Measurements from ENCODE around the gene CALD1.

The CALD1 gene

DNA sequence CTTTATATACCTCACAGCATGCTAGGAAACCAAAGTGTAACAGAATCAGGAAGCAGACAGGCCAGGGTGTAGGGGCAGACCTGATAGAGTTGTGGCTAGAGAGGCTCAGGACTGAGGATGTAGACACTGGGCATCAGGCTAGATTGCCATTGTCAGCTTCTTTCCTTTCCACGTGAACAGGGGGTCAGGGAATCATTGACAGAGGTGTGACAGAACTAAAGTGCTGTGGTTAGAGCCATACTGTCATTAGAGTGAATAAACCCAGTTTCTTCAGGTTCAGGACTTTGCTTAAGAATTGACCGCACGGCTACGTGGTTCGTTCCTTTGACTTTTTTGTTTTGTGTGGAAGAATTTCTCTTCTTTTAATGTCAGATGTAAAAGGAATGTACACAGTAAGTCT is 90.7 kb downstream of the CALD1 start:
- no peak for ATAC-seq
- TF ChIP-seq GLIS3 (CRISPR knock-in tag; IDR thresholded peaks at IDR 0.05) (no peak), ZC3H10 (CRISPR knock-in tag; IDR thresholded peaks at IDR 0.05) (no peak), BACH2 (CRISPR knock-in tag; IDR thresholded peaks at IDR 0.05; ENCODE audit: borderline replicate concordance) (no peak), TOX (CRISPR knock-in tag; IDR thresholded peaks at IDR 0.05; ENCODE audit: borderline replicate concordance) (no peak), ZNF70 (CRISPR knock-in tag; IDR thresholded peaks at IDR 0.05) (no peak)
- TF ChIP-seq, protein P1, sequence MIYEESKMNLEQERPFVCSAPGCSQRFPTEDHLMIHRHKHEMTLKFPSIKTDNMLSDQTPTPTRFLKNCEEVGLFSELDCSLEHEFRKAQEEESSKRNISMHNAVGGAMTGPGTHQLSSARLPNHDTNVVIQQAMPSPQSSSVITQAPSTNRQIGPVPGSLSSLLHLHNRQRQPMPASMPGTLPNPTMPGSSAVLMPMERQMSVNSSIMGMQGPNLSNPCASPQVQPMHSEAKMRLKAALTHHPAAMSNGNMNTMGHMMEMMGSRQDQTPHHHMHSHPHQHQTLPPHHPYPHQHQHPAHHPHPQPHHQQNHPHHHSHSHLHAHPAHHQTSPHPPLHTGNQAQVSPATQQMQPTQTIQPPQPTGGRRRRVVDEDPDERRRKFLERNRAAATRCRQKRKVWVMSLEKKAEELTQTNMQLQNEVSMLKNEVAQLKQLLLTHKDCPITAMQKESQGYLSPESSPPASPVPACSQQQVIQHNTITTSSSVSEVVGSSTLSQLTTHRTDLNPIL (CRISPR knock-in tag; IDR thresholded peaks at IDR 0.05; ENCODE audit: low read depth): no peak

DNA sequence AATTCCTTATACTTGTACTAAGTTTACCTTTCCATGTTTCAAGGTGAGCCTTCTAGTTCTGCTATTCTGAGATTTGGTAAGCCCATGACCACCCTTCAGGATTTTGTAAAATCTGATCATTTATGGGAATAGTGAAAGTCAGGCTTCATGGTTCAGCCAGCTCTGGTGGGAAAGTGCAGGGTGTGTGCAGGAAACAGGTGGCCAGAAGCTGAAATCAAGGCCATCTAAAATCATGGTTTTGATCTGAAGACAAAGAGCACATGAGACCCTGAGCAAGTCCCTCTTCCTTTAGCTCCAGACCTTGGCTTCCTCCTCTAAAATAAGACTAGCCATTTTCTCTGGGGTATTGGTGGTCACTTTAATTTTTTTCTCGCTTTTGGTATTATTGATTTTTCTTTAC is 91.3 kb downstream of the CALD1 start:
- no peak for TF ChIP-seq ZNF8 (CRISPR knock-in tag; IDR thresholded peaks at IDR 0.05)
- no peak for TF ChIP-seq ZC3H10 (CRISPR knock-in tag; IDR thresholded peaks at IDR 0.05)
- TF ChIP-seq PPARA (CRISPR knock-in tag; IDR thresholded peaks at IDR 0.05; ENCODE audit: borderline replicate concordance): no peak
- TF ChIP-seq, protein P2, sequence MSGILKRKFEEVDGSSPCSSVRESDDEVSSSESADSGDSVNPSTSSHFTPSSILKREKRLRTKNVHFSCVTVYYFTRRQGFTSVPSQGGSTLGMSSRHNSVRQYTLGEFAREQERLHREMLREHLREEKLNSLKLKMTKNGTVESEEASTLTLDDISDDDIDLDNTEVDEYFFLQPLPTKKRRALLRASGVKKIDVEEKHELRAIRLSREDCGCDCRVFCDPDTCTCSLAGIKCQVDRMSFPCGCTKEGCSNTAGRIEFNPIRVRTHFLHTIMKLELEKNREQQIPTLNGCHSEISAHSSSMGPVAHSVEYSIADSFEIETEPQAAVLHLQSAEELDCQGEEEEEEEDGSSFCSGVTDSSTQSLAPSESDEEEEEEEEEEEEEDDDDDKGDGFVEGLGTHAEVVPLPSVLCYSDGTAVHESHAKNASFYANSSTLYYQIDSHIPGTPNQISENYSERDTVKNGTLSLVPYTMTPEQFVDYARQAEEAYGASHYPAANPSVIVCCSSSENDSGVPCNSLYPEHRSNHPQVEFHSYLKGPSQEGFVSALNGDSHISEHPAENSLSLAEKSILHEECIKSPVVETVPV (CRISPR knock-in tag; IDR thresholded peaks at IDR 0.05): no peak
- TF ChIP-seq ZNF565 (CRISPR knock-in tag; conservative IDR thresholded peaks at IDR 0.05; ENCODE audit: low read depth): no peak
- TF ChIP-seq, protein P1 (CRISPR knock-in tag; IDR thresholded peaks at IDR 0.05; ENCODE audit: low read depth): no peak
- TF ChIP-seq, protein P3, sequence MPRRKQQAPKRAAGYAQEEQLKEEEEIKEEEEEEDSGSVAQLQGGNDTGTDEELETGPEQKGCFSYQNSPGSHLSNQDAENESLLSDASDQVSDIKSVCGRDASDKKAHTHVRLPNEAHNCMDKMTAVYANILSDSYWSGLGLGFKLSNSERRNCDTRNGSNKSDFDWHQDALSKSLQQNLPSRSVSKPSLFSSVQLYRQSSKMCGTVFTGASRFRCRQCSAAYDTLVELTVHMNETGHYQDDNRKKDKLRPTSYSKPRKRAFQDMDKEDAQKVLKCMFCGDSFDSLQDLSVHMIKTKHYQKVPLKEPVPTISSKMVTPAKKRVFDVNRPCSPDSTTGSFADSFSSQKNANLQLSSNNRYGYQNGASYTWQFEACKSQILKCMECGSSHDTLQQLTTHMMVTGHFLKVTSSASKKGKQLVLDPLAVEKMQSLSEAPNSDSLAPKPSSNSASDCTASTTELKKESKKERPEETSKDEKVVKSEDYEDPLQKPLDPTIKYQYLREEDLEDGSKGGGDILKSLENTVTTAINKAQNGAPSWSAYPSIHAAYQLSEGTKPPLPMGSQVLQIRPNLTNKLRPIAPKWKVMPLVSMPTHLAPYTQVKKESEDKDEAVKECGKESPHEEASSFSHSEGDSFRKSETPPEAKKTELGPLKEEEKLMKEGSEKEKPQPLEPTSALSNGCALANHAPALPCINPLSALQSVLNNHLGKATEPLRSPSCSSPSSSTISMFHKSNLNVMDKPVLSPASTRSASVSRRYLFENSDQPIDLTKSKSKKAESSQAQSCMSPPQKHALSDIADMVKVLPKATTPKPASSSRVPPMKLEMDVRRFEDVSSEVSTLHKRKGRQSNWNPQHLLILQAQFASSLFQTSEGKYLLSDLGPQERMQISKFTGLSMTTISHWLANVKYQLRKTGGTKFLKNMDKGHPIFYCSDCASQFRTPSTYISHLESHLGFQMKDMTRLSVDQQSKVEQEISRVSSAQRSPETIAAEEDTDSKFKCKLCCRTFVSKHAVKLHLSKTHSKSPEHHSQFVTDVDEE (CRISPR knock-in tag; IDR thresholded peaks at IDR 0.05): no peak
- TF ChIP-seq TCF4 (CRISPR knock-in tag; IDR thresholded peaks at IDR 0.05; ENCODE audit: borderline replicate concordance): no peak
- TF ChIP-seq, protein P4, sequence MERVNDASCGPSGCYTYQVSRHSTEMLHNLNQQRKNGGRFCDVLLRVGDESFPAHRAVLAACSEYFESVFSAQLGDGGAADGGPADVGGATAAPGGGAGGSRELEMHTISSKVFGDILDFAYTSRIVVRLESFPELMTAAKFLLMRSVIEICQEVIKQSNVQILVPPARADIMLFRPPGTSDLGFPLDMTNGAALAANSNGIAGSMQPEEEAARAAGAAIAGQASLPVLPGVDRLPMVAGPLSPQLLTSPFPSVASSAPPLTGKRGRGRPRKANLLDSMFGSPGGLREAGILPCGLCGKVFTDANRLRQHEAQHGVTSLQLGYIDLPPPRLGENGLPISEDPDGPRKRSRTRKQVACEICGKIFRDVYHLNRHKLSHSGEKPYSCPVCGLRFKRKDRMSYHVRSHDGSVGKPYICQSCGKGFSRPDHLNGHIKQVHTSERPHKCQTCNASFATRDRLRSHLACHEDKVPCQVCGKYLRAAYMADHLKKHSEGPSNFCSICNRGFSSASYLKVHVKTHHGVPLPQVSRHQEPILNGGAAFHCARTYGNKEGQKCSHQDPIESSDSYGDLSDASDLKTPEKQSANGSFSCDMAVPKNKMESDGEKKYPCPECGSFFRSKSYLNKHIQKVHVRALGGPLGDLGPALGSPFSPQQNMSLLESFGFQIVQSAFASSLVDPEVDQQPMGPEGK (CRISPR knock-in tag; IDR thresholded peaks at IDR 0.05; ENCODE audit: borderline replicate concordance): no peak
- no peak for TF ChIP-seq GLIS3 (CRISPR knock-in tag; IDR thresholded peaks at IDR 0.05)
- TF ChIP-seq ESRRG (CRISPR knock-in tag; IDR thresholded peaks at IDR 0.05): no peak
- TF ChIP-seq ARNTL (CRISPR knock-in tag; IDR thresholded peaks at IDR 0.05; ENCODE audit: borderline replicate concordance, low read depth): no peak
- ATAC-seq: no peak

DNA sequence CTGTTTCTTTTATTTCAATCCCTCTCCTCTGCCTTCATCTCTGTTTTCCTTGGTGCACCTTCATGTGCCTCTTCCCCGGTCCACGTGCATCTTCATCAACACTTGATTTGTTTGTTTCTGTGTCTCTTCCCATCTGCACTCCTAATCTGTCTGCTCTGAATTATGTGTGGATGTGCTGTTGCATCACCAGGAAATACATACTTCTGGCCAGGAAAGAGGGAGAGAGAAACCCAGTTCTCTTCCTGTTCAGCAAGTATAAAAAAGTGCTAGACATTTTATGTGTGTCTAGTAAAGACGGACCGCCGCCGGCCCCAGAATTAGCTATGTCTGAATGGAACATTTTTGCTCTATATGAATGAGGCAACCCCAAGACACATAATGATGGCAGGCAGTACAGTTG is 93.8 kb downstream of the CALD1 start:
- ATAC-seq: no peak; the same call in 2 of the 3 replicates
- no peak for TF ChIP-seq ZNF565 (CRISPR knock-in tag; conservative IDR thresholded peaks at IDR 0.05; ENCODE audit: low read depth)
- no peak for TF ChIP-seq TCF4 (CRISPR knock-in tag; IDR thresholded peaks at IDR 0.05; ENCODE audit: borderline replicate concordance)
- no peak for TF ChIP-seq ZFP3 (CRISPR knock-in tag; IDR thresholded peaks at IDR 0.05)
- no peak for TF ChIP-seq TOX (CRISPR knock-in tag; IDR thresholded peaks at IDR 0.05; ENCODE audit: borderline replicate concordance)
- no peak for TF ChIP-seq ARNTL (CRISPR knock-in tag; IDR thresholded peaks at IDR 0.05; ENCODE audit: borderline replicate concordance, low read depth)
- no peak for TF ChIP-seq PPARA (CRISPR knock-in tag; IDR thresholded peaks at IDR 0.05; ENCODE audit: borderline replicate concordance)
- TF ChIP-seq ZNF8 (CRISPR knock-in tag; IDR thresholded peaks at IDR 0.05): no peak
- no peak for TF ChIP-seq BACH2 (CRISPR knock-in tag; IDR thresholded peaks at IDR 0.05; ENCODE audit: borderline replicate concordance)
- TF ChIP-seq GLIS3 (CRISPR knock-in tag; IDR thresholded peaks at IDR 0.05): no peak
- no peak for TF ChIP-seq SNAI2 (CRISPR knock-in tag; IDR thresholded peaks at IDR 0.05)
- TF ChIP-seq CSDC2 (CRISPR knock-in tag; IDR thresholded peaks at IDR 0.05): no peak
- no peak for TF ChIP-seq ISL1 (CRISPR knock-in tag; IDR thresholded peaks at IDR 0.05)
- no peak for TF ChIP-seq ESRRG (CRISPR knock-in tag; IDR thresholded peaks at IDR 0.05)
- no peak for TF ChIP-seq ZC3H10 (CRISPR knock-in tag; IDR thresholded peaks at IDR 0.05)
- TF ChIP-seq OSR1 (CRISPR knock-in tag; IDR thresholded peaks at IDR 0.05): no peak
- TF ChIP-seq, protein P5, sequence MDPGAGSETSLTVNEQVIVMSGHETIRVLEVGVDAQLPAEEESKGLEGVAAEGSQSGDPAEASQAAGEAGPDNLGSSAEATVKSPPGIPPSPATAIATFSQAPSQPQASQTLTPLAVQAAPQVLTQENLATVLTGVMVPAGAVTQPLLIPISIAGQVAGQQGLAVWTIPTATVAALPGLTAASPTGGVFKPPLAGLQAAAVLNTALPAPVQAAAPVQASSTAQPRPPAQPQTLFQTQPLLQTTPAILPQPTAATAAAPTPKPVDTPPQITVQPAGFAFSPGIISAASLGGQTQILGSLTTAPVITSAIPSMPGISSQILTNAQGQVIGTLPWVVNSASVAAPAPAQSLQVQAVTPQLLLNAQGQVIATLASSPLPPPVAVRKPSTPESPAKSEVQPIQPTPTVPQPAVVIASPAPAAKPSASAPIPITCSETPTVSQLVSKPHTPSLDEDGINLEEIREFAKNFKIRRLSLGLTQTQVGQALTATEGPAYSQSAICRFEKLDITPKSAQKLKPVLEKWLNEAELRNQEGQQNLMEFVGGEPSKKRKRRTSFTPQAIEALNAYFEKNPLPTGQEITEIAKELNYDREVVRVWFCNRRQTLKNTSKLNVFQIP (CRISPR knock-in tag; IDR thresholded peaks at IDR 0.05; ENCODE audit: borderline replicate concordance, low read depth): no peak

All from SK-N-SH treated with all-trans-retinoic acid at 6 μM for 48 hours (cell line).